ENCODE data around the gene KCNK10.

Gene KCNK10

GRCh38 chr14:88323086-88323522, at the start of gene KCNK10:
KCNK10 (minus strand) TSS chr14:88323269; CDS start chr14:88322798, 471 bp downstream.
- no peak for DNase-seq (ENCODE audit: low spot score)

GRCh38 chr14:88369496-88369895, 46.4 kb upstream of the KCNK10 start:
- no peak for DNase-seq (ENCODE audit: low spot score)

- DNase-seq (ENCODE audit: low spot score), result no peak
Measured at GRCh38 chr14:88364710-88365413, 41.8 kb upstream of the KCNK10 start.

GRCh38 chr14:88363644-88364043, 40.6 kb upstream of the KCNK10 start:
- no peak for DNase-seq (ENCODE audit: low spot score)

- DNase-seq (ENCODE audit: low spot score), result peak; percentile 28
Measured at GRCh38 chr14:88359500-88359899, 36.4 kb upstream of the KCNK10 start.

GRCh38 chr14:88354358-88354757, 31.3 kb upstream of the KCNK10 start:
- DNase-seq (ENCODE audit: low spot score), result no peak

- no peak for DNase-seq (ENCODE audit: low spot score)
Measured at GRCh38 chr14:88352698-88353097, 29.6 kb upstream of the KCNK10 start.

GRCh38 chr14:88351966-88352691, 29.1 kb upstream of the KCNK10 start:
- peak; percentile 85 for DNase-seq (ENCODE audit: low spot score)

GRCh38 chr14:88348546-88348945, 25.5 kb upstream of the KCNK10 start:
- DNase-seq (ENCODE audit: low spot score), result no peak

GRCh38 chr14:88346048-88346639, 23.1 kb upstream of the KCNK10 start:
- peak; percentile 78 for DNase-seq (ENCODE audit: low spot score)

- DNase-seq (ENCODE audit: low spot score), result no peak
Measured at GRCh38 chr14:88342980-88343379, 19.9 kb upstream of the KCNK10 start.

- DNase-seq (ENCODE audit: low spot score), result no peak
Measured at GRCh38 chr14:88340357-88340756, 17.3 kb upstream of the KCNK10 start.

GRCh38 chr14:88333036-88333435, 10.0 kb upstream of the KCNK10 start:
- DNase-seq (ENCODE audit: low spot score), result no peak

GRCh38 chr14:88327497-88327896, 4.4 kb upstream of the KCNK10 start:
- no peak for DNase-seq (ENCODE audit: low spot score)

- DNase-seq (ENCODE audit: low spot score), result no peak
Measured at GRCh38 chr14:88326352-88327103, 3.5 kb upstream of the KCNK10 start.

- DNase-seq (ENCODE audit: low spot score), result no peak
Measured at GRCh38 chr14:88325883-88326282, 2.8 kb upstream of the KCNK10 start.

GRCh38 chr14:88324930-88325329, 1.9 kb upstream of the KCNK10 start:
- no peak for DNase-seq (ENCODE audit: low spot score)

GRCh38 chr14:88324491-88324890, 1.4 kb upstream of the KCNK10 start:
- DNase-seq (ENCODE audit: low spot score), result no peak

- DNase-seq (ENCODE audit: low spot score), result no peak
Measured at GRCh38 chr14:88323523-88324199, 592 bp upstream of the KCNK10 start.

- DNase-seq (ENCODE audit: low spot score), result no peak
Measured at GRCh38 chr14:88322504-88323085, 474 bp downstream of the KCNK10 start.

GRCh38 chr14:88321692-88322503, 1.2 kb downstream of the KCNK10 start:
- DNase-seq (ENCODE audit: low spot score), result no peak
